GM19238 (cell line): ENCODE measurements around the gene TENM4.

Experiments
- DNase-seq: peaks from one replicate; pipeline ENCODE4 v3.0.0; 2011; ENCODE audit warnings: low spot score; ENCODE audit not compliant: insufficient read length

Gene TENM4

DNA sequence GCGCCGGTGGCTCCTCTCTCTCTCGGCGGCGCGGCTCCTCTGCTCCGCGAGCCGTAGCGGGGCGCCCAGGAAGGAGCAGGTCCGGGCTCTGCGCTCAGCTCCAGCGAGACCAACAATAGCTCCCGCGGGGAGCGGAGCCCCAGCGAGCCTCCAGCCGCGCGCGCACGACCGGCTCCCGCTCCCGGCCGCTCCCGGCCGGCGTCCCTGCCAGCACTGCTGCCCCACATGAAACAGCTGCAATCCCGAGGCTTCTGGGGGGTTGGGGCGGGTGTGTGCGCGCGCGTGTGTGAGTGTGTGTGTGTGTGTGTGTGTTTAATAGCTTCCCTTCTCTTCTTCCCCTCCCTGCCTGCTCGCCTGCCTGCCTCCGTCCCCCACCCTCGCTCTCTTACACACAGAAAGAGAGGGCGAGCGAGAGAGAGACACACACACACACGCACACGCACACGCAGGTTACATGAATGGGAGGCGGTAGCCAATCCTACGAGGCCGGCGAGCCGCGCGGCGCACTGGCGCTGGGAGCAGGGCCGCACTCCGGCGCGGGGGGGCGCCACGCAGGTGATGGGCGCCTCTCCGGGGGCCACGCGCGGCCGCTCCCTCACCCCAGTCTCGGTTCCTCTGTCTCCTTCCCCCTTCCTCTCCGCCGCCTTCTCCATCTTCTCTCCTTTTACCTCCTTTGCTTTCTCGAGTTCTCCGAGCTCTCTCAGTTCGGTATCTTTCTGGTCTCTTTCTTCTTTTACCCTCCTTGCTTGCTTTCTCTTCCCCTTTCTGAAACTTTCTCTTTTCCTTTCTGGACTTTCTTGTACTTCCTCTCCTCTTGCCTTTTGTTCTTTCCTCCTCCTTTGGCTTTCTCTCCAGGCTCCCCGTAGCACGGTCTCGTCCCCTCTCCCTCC lies at the start of gene TENM4:
TSS of gene TENM4 (minus strand) at position 460 of the 890 bp plus-strand sequence. CDS start 371,086 bp downstream, outside the sequence.
- no peak for DNase-seq

GRCh38 chr11:79488286-79488685 lies 47.5 kb upstream of the TENM4 start:
- no peak for DNase-seq

DNA sequence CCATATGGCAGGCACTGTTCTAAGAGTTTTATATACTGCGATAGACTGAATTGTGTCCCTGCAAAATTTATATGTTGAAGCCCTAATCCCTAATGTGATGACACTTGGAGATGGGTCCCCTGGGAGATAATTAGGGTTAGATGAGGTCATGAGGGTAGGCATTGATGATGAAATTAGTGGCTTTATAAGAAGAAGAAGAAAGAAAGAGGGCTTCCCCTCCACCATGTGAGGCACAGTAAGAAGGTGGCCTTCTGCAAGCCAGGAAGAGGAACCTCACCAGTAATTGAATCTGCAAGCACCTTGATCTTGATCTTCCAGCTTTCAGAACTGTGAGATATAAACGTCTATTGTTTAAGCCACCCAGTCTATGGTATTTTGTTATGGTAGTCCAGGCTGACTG lies 46.6 kb upstream of the TENM4 start:
- no peak for DNase-seq

- no peak for DNase-seq
These were observed 45.6 kb upstream of the TENM4 start for GRCh38 chr11:79486242-79486984.

DNA sequence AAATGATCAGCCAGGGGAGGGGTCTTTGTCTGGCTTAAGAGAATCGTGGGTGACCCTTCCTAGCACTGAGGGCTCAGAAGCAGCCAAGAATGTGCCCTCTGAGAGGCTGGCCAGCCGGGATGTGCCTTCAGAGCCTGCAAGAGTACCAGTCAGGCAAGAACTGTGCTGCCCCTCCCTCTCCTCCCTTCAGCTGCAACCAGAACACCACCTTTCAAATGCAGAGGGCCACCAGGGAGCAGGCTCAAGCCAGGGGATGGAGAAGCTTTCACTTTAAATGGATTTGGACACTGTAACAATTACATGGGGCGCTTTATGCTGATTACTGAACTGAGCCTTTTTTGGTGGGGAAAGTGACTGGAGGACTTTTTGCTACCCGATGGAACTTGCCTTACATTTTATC lies 44.9 kb upstream of the TENM4 start:
- DNase-seq: no peak

- no peak for DNase-seq
These were observed 44.0 kb upstream of the TENM4 start for GRCh38 chr11:79484872-79485271.

DNA sequence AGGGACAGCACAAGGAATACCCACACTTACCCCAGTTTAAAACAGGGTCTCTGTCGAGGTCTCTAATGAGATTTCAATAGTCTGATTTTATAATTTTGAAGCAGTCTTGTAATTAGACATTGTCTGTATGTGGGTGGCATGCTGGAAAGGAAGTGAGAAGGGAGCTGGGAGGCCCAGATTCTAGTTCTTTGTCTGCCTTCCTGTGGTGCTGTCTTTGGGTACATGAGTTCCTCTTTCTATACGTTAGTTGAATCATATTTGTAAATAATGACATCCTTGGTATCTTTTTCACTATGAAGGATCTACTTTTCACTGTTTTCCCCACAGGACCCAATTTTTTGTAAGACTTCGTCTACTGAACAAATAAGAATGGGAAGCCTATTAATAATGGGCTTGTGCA lies 42.0 kb upstream of the TENM4 start:
- peak; percentile 34 for DNase-seq

DNA sequence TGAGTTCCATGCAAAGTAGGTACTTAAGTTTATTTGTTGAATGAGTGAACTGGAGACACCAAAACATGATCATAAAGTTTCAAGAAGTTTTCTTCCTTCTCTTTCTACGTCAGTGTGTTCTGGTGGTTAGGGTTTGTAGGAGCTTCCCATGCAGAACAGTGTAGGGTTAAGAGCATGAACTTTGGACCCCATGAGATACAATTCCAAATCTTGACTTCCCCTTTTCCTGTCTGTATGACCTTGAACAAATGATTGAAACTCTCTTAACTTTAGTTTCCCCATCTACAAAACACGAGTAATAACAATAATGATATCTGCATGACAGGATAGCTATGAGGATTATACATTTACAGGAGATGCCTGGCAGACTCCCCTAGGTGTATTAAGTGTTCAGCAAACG lies 41.0 kb upstream of the TENM4 start:
- no peak for DNase-seq

DNA sequence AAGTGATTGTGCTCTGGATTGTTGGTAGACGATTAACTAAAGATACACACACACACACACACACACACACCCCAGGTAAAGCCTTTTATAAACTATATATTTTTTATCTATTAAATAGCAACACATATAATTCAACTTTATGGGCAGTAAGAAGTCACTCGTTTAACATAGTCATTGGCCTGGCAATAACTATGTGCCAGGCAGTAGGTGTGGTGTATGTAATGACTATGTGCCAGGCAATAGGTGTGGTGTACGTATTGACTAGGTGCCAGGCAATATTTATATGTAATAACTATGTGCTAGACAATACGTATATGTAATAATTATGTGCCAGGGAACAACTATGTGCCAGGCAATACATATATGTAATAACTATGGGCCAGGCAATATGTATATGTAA lies 40.0 kb upstream of the TENM4 start:
- DNase-seq: no peak

DNA sequence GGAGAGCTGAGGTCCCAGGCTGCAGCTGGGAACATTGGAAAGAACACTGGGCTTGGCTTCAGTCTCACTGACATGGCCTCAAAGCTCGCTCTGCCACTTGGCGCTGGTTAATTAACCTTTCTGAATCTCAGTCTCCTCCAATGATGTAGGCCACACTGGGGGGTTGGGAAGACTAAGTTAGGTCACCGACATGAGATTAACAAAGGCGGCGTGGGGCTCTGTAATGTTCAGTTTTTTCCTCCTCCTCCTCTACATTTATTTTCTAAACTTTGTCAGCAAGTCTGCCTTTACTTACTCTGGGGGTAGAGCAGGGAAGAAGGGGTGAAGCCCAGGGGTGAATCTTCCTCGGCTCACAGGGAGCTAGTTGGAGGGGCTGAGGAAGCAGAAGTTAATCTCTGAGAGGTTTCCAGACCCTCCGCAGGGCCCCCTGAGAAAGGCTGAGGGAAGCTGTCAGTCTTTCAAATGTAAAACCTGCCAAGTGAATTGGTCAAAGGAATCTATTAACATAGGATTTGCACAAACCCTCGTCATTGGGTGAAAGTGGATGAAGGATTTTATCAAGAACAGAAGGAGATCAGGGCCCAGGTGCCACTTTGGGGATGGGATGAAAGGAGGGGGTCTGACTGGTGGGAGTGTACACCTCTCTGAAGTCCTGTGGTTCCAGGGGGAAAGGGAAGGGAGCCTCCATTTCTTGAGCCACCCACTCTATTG lies 32.1 kb upstream of the TENM4 start:
- no peak for DNase-seq

DNA sequence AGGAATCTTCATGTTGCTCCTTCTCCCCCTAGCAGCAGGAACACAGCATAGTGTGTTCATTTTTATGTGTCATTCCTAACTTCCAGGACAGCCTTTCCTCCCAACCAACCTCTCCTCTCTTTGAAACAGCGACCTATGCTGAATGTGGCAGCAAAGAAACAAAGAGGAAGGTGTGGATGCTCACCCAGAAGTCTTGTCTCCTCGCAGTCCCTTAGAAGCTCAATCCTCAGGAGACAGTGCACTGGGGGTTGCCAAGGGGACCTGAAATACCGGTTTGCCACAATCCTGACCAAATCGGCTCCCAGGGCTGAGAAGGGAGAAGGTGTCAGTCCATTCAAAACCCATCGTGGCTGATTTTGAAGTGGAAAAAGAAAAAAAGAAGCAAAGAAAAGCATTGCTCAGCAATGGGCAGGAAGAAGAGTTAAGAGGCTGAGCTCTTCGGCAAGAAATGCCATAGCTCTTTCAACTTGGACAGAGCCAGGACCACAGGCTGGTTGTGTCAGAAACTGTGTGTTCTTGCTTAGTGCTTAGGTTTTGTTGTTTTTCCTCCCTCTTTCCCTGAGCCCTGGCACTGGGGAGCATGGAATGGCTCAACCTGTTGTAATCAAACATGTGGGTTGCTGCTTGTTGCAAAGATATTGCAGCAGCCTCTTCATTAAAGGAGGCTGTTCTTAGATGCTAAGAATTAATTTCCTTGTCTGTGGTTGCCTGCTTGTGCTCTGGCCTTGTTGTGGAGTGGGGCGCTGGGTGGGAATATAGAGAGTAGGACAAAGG lies 30.4 kb upstream of the TENM4 start:
- DNase-seq: no peak

GRCh38 chr11:79470161-79470560 lies 29.3 kb upstream of the TENM4 start:
- DNase-seq: no peak

- no peak for DNase-seq
These were observed 26.9 kb upstream of the TENM4 start for GRCh38 chr11:79467761-79468160.

GRCh38 chr11:79466411-79466810 lies 25.6 kb upstream of the TENM4 start:
- DNase-seq: no peak

- DNase-seq: no peak
These were observed 24.3 kb upstream of the TENM4 start for GRCh38 chr11:79465160-79465559.

GRCh38 chr11:79461666-79462645 lies 21.1 kb upstream of the TENM4 start:
- DNase-seq: no peak

DNA sequence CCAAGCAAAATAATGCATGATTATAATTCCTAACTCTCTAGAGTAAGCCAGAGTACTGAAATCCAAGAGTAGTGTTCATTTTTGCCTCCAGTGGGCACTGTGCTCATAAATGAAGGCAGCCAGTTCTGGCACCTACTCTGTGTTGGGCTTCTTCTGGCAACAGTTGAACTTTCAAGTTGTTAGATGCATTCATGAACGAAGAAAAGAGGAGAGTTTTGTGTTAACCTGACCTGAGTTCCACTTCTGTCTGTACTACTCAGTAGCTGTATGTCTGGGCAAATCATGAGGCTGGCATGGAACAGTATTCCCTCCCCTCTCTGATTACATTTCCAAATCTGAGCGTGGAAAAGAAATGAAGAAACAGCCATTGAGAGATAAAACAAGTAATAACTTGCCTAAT lies 20.3 kb upstream of the TENM4 start:
- DNase-seq: no peak

DNA sequence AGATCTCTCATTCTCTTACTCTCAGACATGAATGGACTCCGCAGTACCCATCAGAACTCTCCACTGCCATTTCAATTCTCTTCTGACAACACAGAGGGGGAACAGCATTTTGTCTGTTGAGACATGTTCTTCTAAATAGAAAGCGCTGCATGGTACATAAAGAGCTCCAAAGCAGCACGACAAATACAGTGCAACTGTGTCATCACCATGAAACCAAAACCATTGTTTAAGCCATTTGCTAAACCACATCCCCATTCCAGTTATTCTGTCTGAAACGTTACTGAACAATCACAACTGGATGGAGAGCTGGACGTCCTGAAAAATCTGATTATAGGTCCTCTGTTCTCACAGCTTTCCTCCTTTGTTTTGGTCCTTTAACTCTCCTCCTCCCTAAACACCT lies 17.9 kb upstream of the TENM4 start:
- no peak for DNase-seq

DNA sequence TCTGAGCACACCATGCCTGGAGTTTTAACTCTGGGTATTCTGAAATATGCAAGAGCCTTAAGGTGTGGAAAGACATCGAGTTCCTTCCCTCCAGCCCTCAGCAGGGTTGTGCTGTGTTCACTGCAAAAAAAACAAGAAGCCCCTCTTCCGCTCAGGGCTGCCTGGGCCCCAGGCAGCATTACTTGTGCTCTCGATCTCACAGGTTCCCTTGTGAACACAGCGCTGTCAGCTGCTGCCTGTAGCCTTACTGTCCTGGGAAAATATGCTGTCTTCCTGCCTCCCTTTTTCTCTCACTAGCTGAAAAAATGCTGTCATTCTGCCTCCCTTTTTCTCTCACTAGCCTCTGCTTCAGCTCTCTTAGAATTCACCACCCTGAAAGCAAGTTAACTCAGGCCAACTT lies 15.7 kb upstream of the TENM4 start:
- DNase-seq: no peak

GRCh38 chr11:79453617-79454016 lies 12.8 kb upstream of the TENM4 start:
- DNase-seq: no peak
